OCI-LY7 (cell line): ENCODE data around the gene RAD51B. TPM values are rescaled to one million over a fixed set of nuclear protein-coding genes. Genes with fewer than 3 reads are reported as not detected.

Experiments used
- BruUV-seq: library from RNA; stranded (reverse); fragments of 400-500 nt; replicated peaks from 2 replicates; lab custom pipeline; 2021; lab: Mats Ljungman, UMichigan
- CTCF ChIA-PET: fragments of 300-600 bp; sonication (Branson Sonifier 250); formaldehyde crosslinking; loops from one replicate; lab custom pipeline; 2022; ENCODE audit warnings: antibody characterized with exemption; ENCODE audit not compliant: unreplicated experiment; lab: Charles Lee
- POLR2A ChIA-PET: fragments of 300-600 bp; sonication (Branson Sonifier 250); formaldehyde crosslinking; loops from one replicate; lab custom pipeline; 2022; ENCODE audit warnings: antibody characterized with exemption; lab: Charles Lee
- DNase-seq: peaks from one replicate; pipeline ENCODE4 v3.0.0-alpha.2; 2015; ENCODE audit warnings: low spot score
- H2AFZ ChIP-seq: fragments of 200-600 bp; sonication (generic), shearing (Covaris generic); 2 replicates; pipeline ENCODE4 v1.6.1; 2014; ENCODE audit warnings: mild to moderate bottlenecking, antibody characterized with exemption, low read length, moderate library complexity
- H3K27ac ChIP-seq: fragments of 200-600 bp; sonication (generic); 2 replicates; pipeline ENCODE4 v1.5.1; 2014; ENCODE audit warnings: mixed run types, low read depth, mild to moderate bottlenecking, moderate library complexity, low read length, inconsistent platforms; ENCODE audit not compliant: poor library complexity, severe bottlenecking
- H3K36me3 ChIP-seq: fragments of 200-600 bp; sonication (generic); 2 replicates; pipeline ENCODE4 v1.6.1; 2014; ENCODE audit warnings: mild to moderate bottlenecking, antibody characterized with exemption, low read length, moderate library complexity, mixed read lengths; ENCODE audit not compliant: insufficient read depth
- H3K4me1 ChIP-seq: fragments of 200-600 bp; sonication (generic); 2 replicates; pipeline ENCODE4 v1.5.1; 2014; ENCODE audit warnings: mild to moderate bottlenecking, low read length; ENCODE audit not compliant: insufficient read depth, poor library complexity, severe bottlenecking
- H3K4me2 ChIP-seq: fragments of 200-600 bp; sonication (generic); 2 replicates; pipeline ENCODE4 v1.6.1; 2014; ENCODE audit warnings: mild to moderate bottlenecking, low read length
- H3K4me3 ChIP-seq: fragments of 200-600 bp; sonication (generic); 2 replicates; pipeline ENCODE4 v1.5.1; 2014; ENCODE audit warnings: mild to moderate bottlenecking, low read depth, low read length; ENCODE audit not compliant: poor library complexity, severe bottlenecking
- H3K79me2 ChIP-seq: fragments of 200-600 bp; sonication (generic); 2 replicates; pipeline ENCODE4 v1.6.1; 2016; ENCODE audit warnings: low read depth, mild to moderate bottlenecking, low read length, moderate library complexity, mixed read lengths; ENCODE audit not compliant: insufficient read depth
- H3K9me2 ChIP-seq: fragments of 200-600 bp; sonication (generic); 2 replicates; pipeline ENCODE4 v1.6.1; 2016; ENCODE audit warnings: mild to moderate bottlenecking, low read length, mixed read lengths; ENCODE audit not compliant: insufficient read depth
- H3K9me3 ChIP-seq: fragments of 200-600 bp; sonication (generic); 2 replicates; pipeline ENCODE4 v1.6.1; 2014; ENCODE audit warnings: mild to moderate bottlenecking, mixed run types, low read length, mixed read lengths
- H4K20me1 ChIP-seq: fragments of 200-600 bp; sonication (generic); 2 replicates; pipeline ENCODE4 v1.6.1; 2014; ENCODE audit warnings: mild to moderate bottlenecking, antibody characterized with exemption, low read length, moderate library complexity, mixed read lengths; ENCODE audit not compliant: insufficient read depth
- EZH2phosphoT487 ChIP-seq: fragments of 200-600 bp; sonication (generic); IDR thresholded peaks from 2 replicates; pipeline ENCODE4 v1.6.1; 2018; ENCODE audit warnings: low read depth, borderline replicate concordance, mild to moderate bottlenecking, mixed run types, antibody characterized with exemption, low read length, moderate library complexity, mixed read lengths
- intact Hi-C: fragments of 100-400 bp; cut with micrococcal nuclease; formaldehyde crosslinking; loops from one replicate; pipeline ENCODE4 v1.10.0; 2022; ENCODE audit not compliant: unreplicated experiment
- total RNA-seq, 2 experiments: library from RNA; depleted of rRNA in 1 of 2; stranded (reverse); fragments of >200 nt in 1 of 2; shearing (Covaris generic) in 1 of 2; gene quantifications; 2 replicates each; pipeline ENCODE4 v1.2.3, GENCODE V29; 2014 to 2022
- TF ChIP-seq, protein P1 (sequence below): fragments of 200-600 bp; sonication (generic); conservative IDR thresholded peaks from 2 replicates; pipeline ENCODE4 v1.5.1; 2014; ENCODE audit warnings: mild to moderate bottlenecking, antibody characterized with exemption, low read length, moderate library complexity, mixed read lengths

RAD51B gene
- total RNA-seq, 2 experiments from 2014 or later = 41.4 to 89.9 TPM

GRCh38 chr14:67949771-67950170, 130.2 kb downstream of the RAD51B start:
- no peak overlapping the region for H3K27ac ChIP-seq
- intact Hi-C loops = no loop called here
- no TSS peak for BruUV-seq
- no peaks in the 10 kb centered on the region for H3K79me2 ChIP-seq
- H3K36me3 ChIP-seq = no peaks in the 10 kb centered on the region
- H2AFZ ChIP-seq = no peak overlapping the region
- ChIA-PET POLR2A (no interaction called here), CTCF (no interaction called here)
- no peaks in the 10 kb centered on the region for H4K20me1 ChIP-seq
- no peak for DNase-seq
- H3K9me3 ChIP-seq = no peaks in the 10 kb centered on the region
- TF ChIP-seq, protein P1, sequence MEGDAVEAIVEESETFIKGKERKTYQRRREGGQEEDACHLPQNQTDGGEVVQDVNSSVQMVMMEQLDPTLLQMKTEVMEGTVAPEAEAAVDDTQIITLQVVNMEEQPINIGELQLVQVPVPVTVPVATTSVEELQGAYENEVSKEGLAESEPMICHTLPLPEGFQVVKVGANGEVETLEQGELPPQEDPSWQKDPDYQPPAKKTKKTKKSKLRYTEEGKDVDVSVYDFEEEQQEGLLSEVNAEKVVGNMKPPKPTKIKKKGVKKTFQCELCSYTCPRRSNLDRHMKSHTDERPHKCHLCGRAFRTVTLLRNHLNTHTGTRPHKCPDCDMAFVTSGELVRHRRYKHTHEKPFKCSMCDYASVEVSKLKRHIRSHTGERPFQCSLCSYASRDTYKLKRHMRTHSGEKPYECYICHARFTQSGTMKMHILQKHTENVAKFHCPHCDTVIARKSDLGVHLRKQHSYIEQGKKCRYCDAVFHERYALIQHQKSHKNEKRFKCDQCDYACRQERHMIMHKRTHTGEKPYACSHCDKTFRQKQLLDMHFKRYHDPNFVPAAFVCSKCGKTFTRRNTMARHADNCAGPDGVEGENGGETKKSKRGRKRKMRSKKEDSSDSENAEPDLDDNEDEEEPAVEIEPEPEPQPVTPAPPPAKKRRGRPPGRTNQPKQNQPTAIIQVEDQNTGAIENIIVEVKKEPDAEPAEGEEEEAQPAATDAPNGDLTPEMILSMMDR = no peak
- no peak for TF ChIP-seq EZH2phosphoT487
- no peaks in the 10 kb centered on the region for H3K9me2 ChIP-seq
- H3K4me1 ChIP-seq = no peaks in the 10 kb centered on the region
- no peak overlapping the region for H3K4me3 ChIP-seq
- H3K4me2 ChIP-seq = no peak overlapping the region

- Histone ChIP-seq H3K36me3 (no peaks in the 10 kb centered on the region), H3K4me3 (no peak overlapping the region), H3K9me2 (no peaks in the 10 kb centered on the region), H3K79me2 (no peaks in the 10 kb centered on the region), H2AFZ (no peak overlapping the region), H3K4me1 (no peaks in the 10 kb centered on the region), H3K27ac (no peak overlapping the region), H4K20me1 (no peaks in the 10 kb centered on the region), H3K4me2 (no peak overlapping the region), H3K9me3 (no peaks in the 10 kb centered on the region)
- BruUV-seq = no TSS peak
- ChIA-PET POLR2A (interaction anchor here (1.2 kb wide), 1 partner anchor 14 kb away, joined by 3 read pairs; no protein-coding TSS in a partner anchor), CTCF (no interaction called here)
- intact Hi-C loops = no loop called here
- no peak for TF ChIP-seq EZH2phosphoT487
- TF ChIP-seq, protein P1 = no peak
- DNase-seq = no peak
Observed at GRCh38 chr14:67950386-67950785, 130.8 kb downstream of the RAD51B start.

DNA sequence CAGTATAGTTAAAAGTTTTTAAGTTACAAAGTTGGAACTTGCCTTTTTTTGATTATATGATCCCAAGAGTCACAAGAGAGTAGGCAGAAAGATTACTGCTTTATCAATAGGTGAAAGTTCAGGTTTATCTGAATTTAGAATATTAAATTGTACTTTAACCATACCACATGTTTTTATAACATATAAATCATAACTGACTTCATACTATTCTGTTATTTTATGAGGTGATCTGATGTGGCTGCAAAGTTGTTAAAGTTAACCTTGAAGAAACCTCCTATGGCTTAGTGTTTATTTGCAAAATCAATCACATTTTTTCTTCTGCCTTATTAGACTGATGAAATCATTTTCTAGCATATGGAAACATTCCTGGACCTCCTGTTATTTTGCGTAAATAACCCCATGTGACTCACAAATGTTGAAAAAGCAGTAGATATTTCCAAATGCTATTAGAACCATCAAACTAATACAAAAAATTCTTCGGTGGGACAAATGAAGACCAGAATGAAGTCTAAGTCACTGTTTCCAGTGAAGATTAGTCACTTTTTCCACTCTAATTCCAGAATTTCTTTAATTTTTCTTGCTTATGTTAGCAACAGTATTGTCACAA, 132.1 kb downstream of the RAD51B start:
- BruUV-seq = no TSS peak
- intact Hi-C loops = no loop called here
- ChIA-PET POLR2A (interaction anchor here (1.2 kb wide), 1 partner anchor 15 kb away, joined by 3 read pairs; no protein-coding TSS in a partner anchor), CTCF (no interaction called here)
- Histone ChIP-seq H4K20me1 (no peaks in the 10 kb centered on the region), H3K4me1 (no peaks in the 10 kb centered on the region), H3K79me2 (no peaks in the 10 kb centered on the region), H3K9me3 (no peaks in the 10 kb centered on the region), H2AFZ (no peak overlapping the region), H3K9me2 (no peaks in the 10 kb centered on the region), H3K4me3 (no peak overlapping the region), H3K27ac (no peak overlapping the region), H3K4me2 (no peak overlapping the region), H3K36me3 (no peaks in the 10 kb centered on the region)
- DNase-seq = no peak
- TF ChIP-seq EZH2phosphoT487 = no peak
- TF ChIP-seq, protein P1 = no peak
